ENCODE data around the gene FAAH.

Gene FAAH

DNA sequence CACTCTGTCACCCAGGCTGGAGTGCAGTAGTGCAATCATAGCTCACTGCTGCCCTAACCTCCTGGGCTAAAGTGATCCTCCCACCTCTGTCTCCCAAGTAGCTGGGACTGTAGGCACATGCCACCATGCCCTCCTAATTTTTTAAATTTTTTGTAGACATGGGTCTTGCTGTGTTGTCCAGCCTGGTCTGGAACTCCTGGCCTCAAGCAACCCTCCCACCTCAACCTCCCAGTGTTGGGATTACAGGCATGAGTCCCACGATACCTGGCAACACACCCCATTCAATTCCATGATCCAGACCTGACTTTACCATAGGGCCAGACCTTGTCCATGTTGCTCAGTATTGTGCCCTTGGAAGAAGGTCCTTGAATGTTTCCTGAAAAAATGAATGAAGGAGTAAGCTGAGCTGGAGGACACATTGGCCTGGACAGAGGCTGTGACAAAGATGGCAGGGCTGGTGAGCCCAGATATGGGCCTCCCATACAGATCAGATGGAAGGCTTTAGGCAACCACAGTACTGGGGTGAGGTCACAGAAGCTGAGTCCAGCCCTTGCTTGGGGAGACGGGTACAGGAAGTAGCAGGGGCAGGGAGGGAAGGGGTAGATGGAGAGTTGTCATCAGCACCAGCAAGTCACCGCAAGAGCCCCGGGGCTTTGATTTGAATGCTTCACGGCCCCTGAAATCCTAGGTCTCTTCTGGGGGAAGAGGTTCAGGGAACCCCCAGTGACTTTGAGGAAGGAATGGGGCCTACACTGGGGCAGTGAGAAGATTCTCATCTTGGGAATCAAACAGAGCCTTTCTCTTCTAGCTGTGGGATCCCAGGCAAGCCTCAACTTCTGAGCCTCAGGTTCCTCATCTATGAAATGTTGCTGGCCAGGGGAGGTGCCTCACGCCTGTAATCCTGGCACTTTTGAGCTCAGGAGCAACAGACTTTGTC, 55.4 kb downstream of the FAAH start:
- DNase-seq (ENCODE audit: low spot score): no peak

DNA sequence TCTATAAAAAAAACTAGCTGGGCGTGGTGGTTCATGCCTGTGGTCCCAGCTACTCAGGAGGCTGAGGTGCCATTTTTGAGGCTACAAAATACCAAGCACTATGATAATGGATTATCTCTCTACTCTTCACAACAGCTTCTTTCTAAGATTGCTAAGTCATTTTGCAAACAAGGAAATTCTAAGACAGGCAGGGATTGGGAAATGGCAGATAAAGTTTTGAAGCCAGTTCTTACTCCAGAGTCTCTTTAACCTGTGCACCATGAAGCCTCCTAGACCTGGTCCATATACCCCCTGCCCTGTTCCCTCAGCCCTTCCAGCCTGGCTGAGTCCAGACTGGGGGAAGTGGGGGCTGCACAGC, 56.0 kb downstream of the FAAH start:
- no peak for DNase-seq (ENCODE audit: low spot score)

DNA sequence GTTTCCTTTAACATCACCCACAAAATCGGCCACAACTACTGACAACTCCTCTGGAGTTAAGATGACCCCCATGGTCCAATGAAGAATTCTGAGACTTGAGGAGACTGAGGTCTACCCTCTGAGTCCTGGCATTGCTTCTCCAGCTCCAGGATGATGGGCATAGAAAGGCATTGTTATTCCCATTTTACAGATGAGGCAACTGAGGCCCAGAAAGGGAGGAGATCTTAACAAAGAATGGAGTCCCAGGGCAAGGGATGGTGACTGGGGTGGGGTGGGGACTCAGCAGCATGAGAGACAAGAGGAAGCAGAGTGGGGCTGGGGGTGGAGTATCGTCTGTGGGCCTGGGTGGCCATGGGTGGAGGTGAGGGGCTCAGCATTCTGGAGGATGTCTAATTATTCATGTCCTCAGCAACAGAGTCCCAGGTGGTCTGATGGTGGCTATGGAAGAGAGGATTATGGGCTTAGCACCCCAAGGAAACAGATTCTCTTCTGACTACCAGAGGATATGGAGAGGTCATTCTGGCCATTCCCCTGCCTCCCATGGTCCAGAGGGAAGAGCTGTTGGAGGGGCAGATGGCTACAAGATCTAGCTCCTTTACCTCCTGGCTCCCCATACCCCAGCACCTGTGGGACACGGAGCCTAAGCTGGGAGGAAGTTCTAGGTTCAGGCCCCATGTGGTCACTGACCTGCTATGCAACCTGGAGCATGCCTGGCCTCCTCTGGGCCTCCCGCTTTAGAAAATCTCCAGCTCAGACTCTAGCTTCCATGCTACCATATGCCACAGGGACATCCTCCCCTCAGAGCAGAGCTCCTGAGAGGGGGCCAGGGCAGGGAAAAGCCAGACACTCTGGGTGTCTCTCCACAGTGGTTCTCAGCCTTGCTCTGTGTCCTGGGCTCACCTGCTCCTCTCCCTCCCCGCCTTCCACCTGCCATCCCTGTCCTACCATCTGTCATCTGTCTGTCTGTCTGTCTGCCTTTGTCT, 58.1 kb downstream of the FAAH start:
- DNase-seq (ENCODE audit: low spot score): no peak

DNA sequence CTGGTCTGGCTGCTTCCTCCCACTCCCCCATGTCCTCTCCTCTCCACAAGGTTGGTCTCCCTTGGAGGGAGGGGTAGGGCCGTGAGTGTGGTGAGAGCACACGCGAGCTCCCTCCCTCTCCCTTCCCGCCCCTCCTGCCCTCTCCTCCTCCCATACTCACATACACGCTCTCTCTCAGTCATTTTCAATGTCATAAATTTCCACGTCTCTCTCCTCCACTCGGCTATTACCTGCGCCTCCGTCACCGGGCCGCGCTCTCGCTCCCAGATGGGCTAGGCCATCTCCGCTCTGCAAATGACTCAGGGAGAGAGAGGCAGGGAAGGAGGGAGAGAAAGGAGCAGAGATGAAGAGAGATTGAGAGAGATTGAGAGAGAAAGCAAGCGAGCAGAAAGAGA, 58.8 kb downstream of the FAAH start:
- no peak for DNase-seq (ENCODE audit: low spot score)

DNA sequence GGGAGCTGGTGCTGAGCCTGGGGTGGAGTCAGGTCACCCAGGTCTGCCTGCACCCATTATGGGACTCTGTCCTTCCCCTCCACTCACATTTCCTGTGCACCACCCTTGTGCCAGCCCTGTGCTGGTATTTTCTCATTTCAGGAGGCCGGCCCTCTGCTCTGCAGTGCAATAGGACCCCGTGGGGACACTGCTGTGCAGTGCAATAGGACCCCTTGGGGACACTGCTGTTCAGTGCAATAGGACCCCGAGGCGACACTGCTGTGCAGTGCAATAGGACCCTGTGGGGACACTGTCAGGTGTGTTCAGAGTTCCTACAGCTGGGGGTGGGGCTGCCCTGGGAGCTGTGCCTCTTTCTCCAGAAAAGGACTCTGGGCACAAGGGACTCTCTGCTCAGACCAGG, 59.3 kb downstream of the FAAH start:
- no peak for DNase-seq (ENCODE audit: low spot score)

DNA sequence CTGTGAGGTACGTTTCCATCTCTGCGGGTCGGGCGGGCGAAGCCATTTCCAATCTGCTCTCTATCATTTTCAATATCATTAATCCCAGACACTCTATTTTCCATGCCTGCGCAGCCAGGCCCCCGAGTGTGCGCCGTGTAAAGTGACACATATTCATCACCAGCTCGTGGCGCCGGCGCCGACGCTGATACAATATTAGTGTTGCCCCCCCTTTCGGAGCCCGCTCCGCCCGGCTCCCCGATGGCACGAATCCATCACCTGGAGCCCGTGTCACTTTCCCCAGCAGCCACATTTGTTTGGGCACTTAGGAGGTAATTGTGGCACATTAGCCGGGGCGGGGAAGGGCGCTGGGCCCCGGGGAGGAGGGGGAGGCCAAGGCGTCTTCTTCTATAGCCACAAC, 61.8 kb downstream of the FAAH start:
- no peak for DNase-seq (ENCODE audit: low spot score)

DNA sequence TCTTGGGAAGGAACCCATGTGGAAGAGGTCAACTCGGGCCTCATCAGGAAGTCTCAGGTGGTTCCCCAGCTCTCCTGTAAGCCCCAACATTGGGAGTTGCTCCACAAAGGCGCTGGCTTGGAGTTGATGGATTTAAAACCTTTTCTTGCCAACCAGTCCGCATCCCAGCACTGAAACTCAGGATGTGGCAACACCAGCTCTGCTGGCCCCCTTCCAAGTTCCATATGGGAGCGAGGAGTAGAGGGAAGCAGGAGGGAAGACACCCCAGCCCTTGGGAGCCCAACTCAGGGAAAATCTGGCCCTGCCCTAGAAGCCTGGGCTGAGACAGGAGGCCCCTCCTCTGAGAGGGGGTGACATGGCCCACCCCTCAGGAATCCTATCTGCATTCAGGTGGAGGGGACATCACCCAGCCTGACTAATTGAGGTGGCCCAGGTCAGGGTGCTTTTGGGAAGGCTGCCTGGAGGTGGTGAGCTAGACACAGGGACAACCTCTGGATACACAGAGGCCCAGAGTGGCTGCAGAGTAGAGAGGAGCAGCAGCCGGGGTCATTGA, 62.4 kb downstream of the FAAH start:
- no peak for DNase-seq (ENCODE audit: low spot score)

DNA sequence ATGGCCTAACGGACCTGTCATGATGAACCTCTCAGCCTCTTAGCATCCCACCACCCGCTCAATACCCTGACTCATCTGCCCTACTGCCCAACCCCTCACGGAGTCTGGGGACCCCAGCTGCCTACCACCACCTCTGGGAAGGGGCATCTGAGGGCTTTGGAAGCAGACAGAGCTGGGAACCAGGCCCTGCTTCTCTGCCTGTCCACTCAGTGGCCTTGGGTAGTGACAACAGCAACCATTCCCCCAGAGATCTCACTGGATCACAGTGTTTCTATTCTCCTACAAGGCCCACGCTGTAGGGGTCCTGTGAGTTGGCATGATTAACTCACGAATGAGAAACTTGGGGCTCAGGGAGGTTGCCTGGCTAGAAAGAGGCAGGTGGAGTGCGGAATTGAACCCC, 63.1 kb downstream of the FAAH start:
- DNase-seq (ENCODE audit: low spot score): no peak

DNA sequence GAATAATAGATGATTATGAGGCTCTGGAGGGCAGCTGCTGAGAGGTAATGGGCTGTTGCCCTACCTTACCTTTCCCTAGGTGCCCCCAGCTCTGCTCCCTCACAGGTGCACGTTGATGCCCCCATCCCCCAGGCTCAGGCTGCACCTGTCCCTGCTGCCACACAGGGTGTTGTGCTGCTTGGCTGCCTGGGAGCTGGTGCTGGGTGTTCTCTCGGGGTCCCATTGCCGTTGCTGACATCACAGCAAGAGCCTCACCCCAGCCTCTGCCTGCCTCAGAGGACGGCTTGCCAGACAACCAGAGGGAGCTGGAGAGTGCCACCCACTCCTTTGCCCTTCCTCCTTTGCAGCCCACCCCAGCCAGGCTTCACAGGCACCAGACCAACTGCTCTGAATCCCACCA, 64.1 kb downstream of the FAAH start:
- no peak for DNase-seq (ENCODE audit: low spot score)

DNA sequence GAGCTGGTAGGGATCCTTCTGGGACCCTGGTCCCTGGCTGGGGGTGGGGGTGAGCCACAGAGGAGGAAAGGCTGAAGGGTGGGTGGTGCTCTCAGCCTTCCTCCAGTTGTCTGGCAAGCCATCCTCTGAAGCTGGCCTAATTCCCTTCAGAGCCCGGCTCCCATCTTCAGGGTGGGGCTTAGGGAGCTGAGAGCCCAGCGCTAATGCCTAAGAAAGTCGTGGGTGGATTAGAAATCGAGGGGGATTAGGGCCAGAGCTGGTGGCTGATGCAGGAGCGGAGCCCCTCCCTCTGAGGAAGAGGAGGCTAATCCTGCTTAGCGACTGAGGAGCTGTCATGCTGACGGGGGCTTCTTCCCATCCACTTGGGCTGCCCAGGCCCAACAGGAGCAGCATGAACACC, 64.7 kb downstream of the FAAH start:
- no peak for DNase-seq (ENCODE audit: low spot score)

DNA sequence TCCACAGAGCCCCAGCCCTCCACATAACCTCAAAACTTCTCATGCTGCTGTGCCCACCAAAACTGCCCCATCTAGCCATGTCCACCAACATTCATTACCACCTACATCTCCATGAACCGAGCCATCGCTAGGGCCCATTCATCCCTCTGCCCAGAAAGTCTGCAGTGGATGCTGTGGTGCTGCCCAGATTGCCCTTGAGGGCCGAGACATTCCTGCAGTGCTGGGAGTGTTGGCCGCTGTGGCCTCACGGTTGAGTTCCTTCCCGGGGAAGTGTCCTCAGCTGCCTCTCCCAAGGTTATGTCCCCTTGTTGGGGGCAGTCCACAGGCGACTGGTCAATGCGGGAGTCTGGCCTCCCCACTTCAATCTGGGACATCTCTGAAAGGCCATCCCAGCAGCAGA, 65.2 kb downstream of the FAAH start:
- DNase-seq (ENCODE audit: low spot score): no peak

DNA sequence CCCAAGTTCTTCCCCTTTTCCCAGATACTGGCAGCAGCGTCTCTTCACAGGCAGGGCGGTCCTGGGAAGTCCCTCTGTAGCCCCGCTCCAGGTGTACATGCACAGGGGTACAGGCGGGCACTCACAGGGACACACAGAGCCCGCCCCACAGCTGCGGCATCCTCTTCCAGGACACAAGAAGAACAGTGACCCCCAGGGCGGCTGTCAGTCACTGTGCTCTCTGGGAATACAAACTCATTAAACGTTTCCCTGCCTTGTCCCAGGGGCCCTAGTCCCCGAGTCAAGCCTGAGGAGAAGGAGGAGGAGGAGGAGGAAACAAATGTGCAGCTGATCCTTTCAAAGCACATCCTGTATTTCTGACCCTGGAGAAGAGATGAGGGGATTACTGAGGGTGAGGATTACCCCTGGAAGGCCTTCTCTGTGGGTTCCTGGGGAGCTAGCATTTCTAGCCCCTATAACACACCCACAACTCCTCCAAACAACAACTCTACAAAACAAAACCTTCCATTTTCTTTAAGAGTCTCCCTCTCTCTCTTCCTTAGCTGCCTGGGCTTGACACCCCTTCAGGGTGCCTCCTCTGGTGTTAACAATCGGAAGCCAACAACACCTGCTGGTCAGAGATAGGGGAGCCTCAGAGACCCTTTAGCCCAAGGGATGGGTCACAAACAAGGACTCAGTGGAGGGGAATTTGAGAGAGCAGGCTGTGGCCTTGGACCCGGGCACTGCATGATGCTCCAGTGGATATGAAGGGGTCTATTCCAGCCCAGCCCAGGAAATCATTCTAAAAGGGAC, 67.1 kb downstream of the FAAH start:
- no peak for DNase-seq (ENCODE audit: low spot score)

DNA sequence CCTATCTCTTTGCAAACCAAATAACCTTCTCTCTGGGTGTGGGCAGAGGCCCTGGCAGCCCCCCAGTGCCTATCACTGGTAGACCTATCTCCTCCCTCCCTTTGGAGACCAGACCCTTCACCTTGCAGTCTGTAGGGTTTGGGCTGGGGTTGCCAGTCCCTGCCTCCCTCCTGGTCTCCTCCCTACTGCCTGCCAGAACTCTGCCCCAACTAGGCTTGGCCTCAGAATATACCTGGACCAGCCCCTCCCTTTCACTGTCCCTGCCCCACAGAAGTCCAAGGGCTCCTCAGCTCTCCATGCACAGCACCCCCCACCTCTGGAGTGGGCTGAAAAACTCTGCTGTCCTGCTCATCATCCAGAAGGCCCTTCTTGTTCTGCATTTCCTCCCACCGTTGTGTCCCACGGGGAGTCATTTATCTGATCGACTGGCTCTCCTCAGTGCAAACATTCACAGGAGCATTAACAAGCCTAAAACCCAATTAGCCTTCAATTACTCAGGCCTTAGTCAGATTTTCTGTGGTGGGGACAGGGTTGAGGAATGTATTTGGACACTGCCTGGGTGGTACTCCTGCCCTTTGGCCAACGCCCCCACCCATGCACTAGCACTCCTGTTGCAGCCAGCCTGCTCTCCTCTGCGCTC, 67.8 kb downstream of the FAAH start:
- DNase-seq (ENCODE audit: low spot score): no peak

Data from ecto neural progenitor cell (in vitro differentiated cells).